Astrocyte (in vitro differentiated cells and primary cell): ENCODE results near the gene SYAP1. TPM values are rescaled to one million over a fixed set of nuclear protein-coding genes. Genes with fewer than 3 reads are reported as not detected.
"Not testable (repeated sequence)": the region's sequence is repeated elsewhere in the genome, so short reads cannot be mapped to it uniquely, and the experiment has no call there.

Experiments used
- DNase-seq: peaks from one replicate; pipeline ENCODE4 v3.0.0-alpha.2; 2010; ENCODE audit warnings: low read depth
- FAIRE-seq: peaks from 2 replicates; lab custom pipeline; 2011; peaks lifted over from hg19 to GRCh38; lab: Jason Lieb, UNC
- H2AFZ ChIP-seq: 2 replicates; pipeline ENCODE4 v1.6.0; 2012; ENCODE audit warnings: low read depth, low read length, inconsistent platforms
- H3K27ac ChIP-seq: 2 replicates; pipeline ENCODE4 v1.5.1; 2011; ENCODE audit warnings: low read depth, low read length, inconsistent platforms
- H3K27me3 ChIP-seq: 2 replicates; pipeline ENCODE4 v1.6.0; 2011; ENCODE audit warnings: low read length, inconsistent platforms; ENCODE audit not compliant: insufficient read depth
- H3K36me3 ChIP-seq: 2 replicates; pipeline ENCODE4 v1.5.1; 2011; ENCODE audit warnings: low read length, inconsistent platforms; ENCODE audit not compliant: insufficient read depth
- H3K4me1 ChIP-seq: 2 replicates; pipeline ENCODE4 v1.5.1; 2011; ENCODE audit warnings: low read length, inconsistent platforms; ENCODE audit not compliant: insufficient read depth
- H3K4me2 ChIP-seq: 2 replicates; pipeline ENCODE4 v1.6.0; 2012; ENCODE audit warnings: low read length, inconsistent platforms
- H3K4me3 ChIP-seq: 2 replicates; pipeline ENCODE4 v1.5.1; 2011; ENCODE audit warnings: low read depth, mild to moderate bottlenecking, low read length, inconsistent platforms; ENCODE audit not compliant: insufficient read depth
- H3K79me2 ChIP-seq: 2 replicates; pipeline ENCODE4 v1.6.0; 2012; ENCODE audit warnings: mild to moderate bottlenecking, low read length, inconsistent platforms; ENCODE audit not compliant: insufficient read depth
- H3K9ac ChIP-seq: 2 replicates; pipeline ENCODE4 v1.6.0; 2012; ENCODE audit warnings: mild to moderate bottlenecking, low read length, inconsistent platforms
- H3K9me3 ChIP-seq: 2 replicates; pipeline ENCODE4 v1.5.1; 2012; ENCODE audit warnings: low read depth, mild to moderate bottlenecking, low read length, inconsistent platforms; ENCODE audit not compliant: insufficient read depth
- H4K20me1 ChIP-seq: 2 replicates; pipeline ENCODE4 v1.6.0; 2012; ENCODE audit warnings: low read length, inconsistent platforms; ENCODE audit not compliant: insufficient read depth
- H3K27ac Mint-ChIP-seq: one replicate; pipeline ENCODE4 v1.8.0; 2021; ENCODE audit warnings: mild to moderate bottlenecking, mixed read lengths; ENCODE audit not compliant: unreplicated experiment
- H3K27me3 Mint-ChIP-seq: one replicate; pipeline ENCODE4 v1.8.0; 2021; ENCODE audit warnings: low read depth, mixed read lengths; ENCODE audit not compliant: unreplicated experiment
- H3K36me3 Mint-ChIP-seq: one replicate; pipeline ENCODE4 v1.8.0; 2021; ENCODE audit warnings: low read depth, mixed read lengths; ENCODE audit not compliant: unreplicated experiment
- H3K4me1 Mint-ChIP-seq: one replicate; pipeline ENCODE4 v1.8.0; 2021; ENCODE audit warnings: low read depth, mixed read lengths; ENCODE audit not compliant: unreplicated experiment
- H3K4me3 Mint-ChIP-seq: one replicate; pipeline ENCODE4 v1.8.0; 2021; ENCODE audit warnings: mild to moderate bottlenecking, moderate library complexity, mixed read lengths; ENCODE audit not compliant: unreplicated experiment
- H3K9me3 Mint-ChIP-seq: one replicate; pipeline ENCODE4 v1.8.0; 2021; ENCODE audit warnings: mild to moderate bottlenecking, mixed read lengths; ENCODE audit not compliant: unreplicated experiment
- EZH2 ChIP-seq: IDR thresholded peaks from 2 replicates; pipeline ENCODE4 v1.6.1; 2012; ENCODE audit warnings: mild to moderate bottlenecking, low read length, inconsistent platforms; ENCODE audit not compliant: insufficient read depth
- total RNA-seq: library from RNA; stranded (reverse); gene quantifications from 2 replicates; pipeline ENCODE4 v1.2.1, GENCODE V29; 2021
- TF ChIP-seq, protein P1 (sequence below): IDR thresholded peaks from 2 replicates; pipeline ENCODE4 v1.5.1; 2011; ENCODE audit warnings: low read depth, mild to moderate bottlenecking, inconsistent platforms, low read length, moderate library complexity; ENCODE audit not compliant: insufficient read depth

Gene SYAP1
- total RNA-seq, 1 donor from 2014 or later, result 35.5 TPM

- Mint-ChIP-seq H3K27me3 (no peaks in the 10 kb centered on the region), H3K4me3 (peak overlapping the region; percentile 92), H3K9me3 (no peaks in the 10 kb centered on the region), H3K36me3 (no peaks in the 10 kb centered on the region), H3K27ac (peak overlapping the region; percentile 99), H3K4me1 (peaks cover 3% of the 10 kb centered on the region)
- Histone ChIP-seq H3K79me2 (peaks cover 43% of the 10 kb centered on the region), H3K9me3 (no peaks in the 10 kb centered on the region), H3K27me3 (no peaks in the 10 kb centered on the region), H3K4me1 (no peaks in the 10 kb centered on the region), H3K9ac (peak overlapping the region; percentile 99), H3K27ac (peak overlapping the region; percentile 98), H3K36me3 (no peaks in the 10 kb centered on the region), H3K4me2 (peak overlapping the region; percentile 92), H3K4me3 (peak overlapping the region; percentile 84), H2AFZ (peak overlapping the region; percentile 57), H4K20me1 (peaks cover 22% of the 10 kb centered on the region)
- no peak for TF ChIP-seq EZH2
- TF ChIP-seq, protein P1, sequence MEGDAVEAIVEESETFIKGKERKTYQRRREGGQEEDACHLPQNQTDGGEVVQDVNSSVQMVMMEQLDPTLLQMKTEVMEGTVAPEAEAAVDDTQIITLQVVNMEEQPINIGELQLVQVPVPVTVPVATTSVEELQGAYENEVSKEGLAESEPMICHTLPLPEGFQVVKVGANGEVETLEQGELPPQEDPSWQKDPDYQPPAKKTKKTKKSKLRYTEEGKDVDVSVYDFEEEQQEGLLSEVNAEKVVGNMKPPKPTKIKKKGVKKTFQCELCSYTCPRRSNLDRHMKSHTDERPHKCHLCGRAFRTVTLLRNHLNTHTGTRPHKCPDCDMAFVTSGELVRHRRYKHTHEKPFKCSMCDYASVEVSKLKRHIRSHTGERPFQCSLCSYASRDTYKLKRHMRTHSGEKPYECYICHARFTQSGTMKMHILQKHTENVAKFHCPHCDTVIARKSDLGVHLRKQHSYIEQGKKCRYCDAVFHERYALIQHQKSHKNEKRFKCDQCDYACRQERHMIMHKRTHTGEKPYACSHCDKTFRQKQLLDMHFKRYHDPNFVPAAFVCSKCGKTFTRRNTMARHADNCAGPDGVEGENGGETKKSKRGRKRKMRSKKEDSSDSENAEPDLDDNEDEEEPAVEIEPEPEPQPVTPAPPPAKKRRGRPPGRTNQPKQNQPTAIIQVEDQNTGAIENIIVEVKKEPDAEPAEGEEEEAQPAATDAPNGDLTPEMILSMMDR, result no peak
- FAIRE-seq (no peak), DNase-seq (no peak)
These were observed 533 bp upstream of the SYAP1 start for GRCh38 chrX:16718824-16719333.

DNA sequence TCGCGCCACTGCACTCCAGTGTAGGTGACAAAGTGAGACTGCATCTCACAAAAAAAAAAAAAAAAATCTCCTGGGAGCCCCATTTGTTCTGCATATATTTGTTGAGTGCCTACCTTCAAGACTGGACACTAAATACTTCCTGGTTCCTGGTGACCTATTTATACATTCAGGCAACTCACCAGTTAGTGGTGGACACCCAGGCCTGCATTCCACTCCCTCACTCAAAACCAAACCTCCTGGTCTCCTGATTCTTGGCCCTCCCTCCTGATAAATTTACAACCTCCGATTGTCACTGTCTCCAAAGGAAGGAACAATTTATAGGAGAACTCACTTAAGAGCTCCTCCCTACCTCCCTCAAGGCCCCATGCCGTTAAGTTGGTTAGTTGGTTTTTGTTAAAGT lies 3.1 kb downstream of the SYAP1 start:
- DNase-seq, result no peak
- no peaks in the 10 kb centered on the region for H3K27me3 Mint-ChIP-seq

GRCh38 chrX:16725072-16725471 lies 5.7 kb downstream of the SYAP1 start:
- Histone ChIP-seq H3K36me3 (no peaks in the 10 kb centered on the region), H3K9ac (no peak overlapping the region), H3K9me3 (no peaks in the 10 kb centered on the region), H3K4me1 (no peaks in the 10 kb centered on the region), H3K4me3 (no peak overlapping the region), H3K27me3 (no peaks in the 10 kb centered on the region), H3K79me2 (peaks cover 80% of the 10 kb centered on the region), H3K4me2 (no peak overlapping the region), H2AFZ (no peak overlapping the region), H3K27ac (no peak overlapping the region), H4K20me1 (peaks cover 30% of the 10 kb centered on the region)
- no peak overlapping the region for H3K4me3 Mint-ChIP-seq
- H3K9me3 Mint-ChIP-seq, result no peaks in the 10 kb centered on the region
- H3K36me3 Mint-ChIP-seq, result no peaks in the 10 kb centered on the region
- no peak overlapping the region for H3K27ac Mint-ChIP-seq
- TF ChIP-seq, protein P1, result no peak
- TF ChIP-seq EZH2, result no peak
- peaks cover 5% of the 10 kb centered on the region for H3K4me1 Mint-ChIP-seq
- no peaks in the 10 kb centered on the region for H3K27me3 Mint-ChIP-seq
- FAIRE-seq (no peak), DNase-seq (no peak)

More for the DNA sequence above, 3.1 kb downstream of the SYAP1 start:
- H3K4me1 Mint-ChIP-seq, result peaks cover 5% of the 10 kb centered on the region
- Histone ChIP-seq H3K9ac (no peak overlapping the region), H3K4me1 (no peaks in the 10 kb centered on the region), H3K9me3 (no peaks in the 10 kb centered on the region), H3K79me2 (peaks cover 68% of the 10 kb centered on the region), H4K20me1 (peaks cover 31% of the 10 kb centered on the region), H3K36me3 (no peaks in the 10 kb centered on the region), H2AFZ (no peak overlapping the region), H3K27me3 (no peaks in the 10 kb centered on the region), H3K4me3 (no peak overlapping the region), H3K4me2 (no peak overlapping the region), H3K27ac (no peak overlapping the region)
- H3K27ac Mint-ChIP-seq, result no peak overlapping the region
- H3K4me3 Mint-ChIP-seq, result peak overlapping the region; percentile 54
- TF ChIP-seq, protein P1, result no peak
- no peak for TF ChIP-seq EZH2
- FAIRE-seq, result no peak
- H3K9me3 Mint-ChIP-seq, result no peaks in the 10 kb centered on the region
- no peaks in the 10 kb centered on the region for H3K36me3 Mint-ChIP-seq

DNA sequence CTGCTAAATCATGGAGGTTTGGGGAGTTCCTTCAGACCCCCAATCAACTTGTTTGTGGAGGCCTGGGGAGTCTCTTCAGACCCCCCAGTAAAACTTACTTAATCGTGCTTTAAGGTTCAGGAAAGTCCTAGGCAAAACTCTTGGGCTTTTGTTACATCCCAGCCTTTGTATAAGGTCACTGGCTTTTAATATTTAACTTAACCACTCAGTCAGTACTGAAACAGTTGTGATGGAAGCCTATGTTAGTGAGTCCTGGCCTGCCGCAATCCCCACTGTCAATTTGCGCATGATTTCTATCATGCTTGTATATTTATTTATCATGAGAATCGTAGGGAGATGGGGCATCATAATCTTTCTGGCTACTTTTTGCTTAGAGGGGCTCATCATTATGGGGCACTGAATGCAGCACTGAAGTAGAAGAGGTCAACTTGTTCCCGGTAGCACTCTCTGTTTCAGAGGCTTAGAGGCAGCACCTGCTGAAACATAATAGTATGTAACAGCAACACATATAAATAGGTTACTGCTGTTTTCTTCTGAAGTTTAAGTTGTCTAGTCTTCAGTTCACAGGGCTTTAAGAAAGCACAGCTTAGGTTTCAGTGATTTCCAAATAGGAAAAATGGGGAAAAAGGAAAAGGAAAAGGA lies 7.1 kb downstream of the SYAP1 start:
- Histone ChIP-seq H4K20me1 (peaks cover 21% of the 10 kb centered on the region), H3K79me2 (peaks cover 73% of the 10 kb centered on the region)
- not testable (repeated sequence) for H3K4me3 ChIP-seq, H3K27me3 Mint-ChIP-seq, DNase-seq, H3K4me3 Mint-ChIP-seq, H3K9me3 ChIP-seq, H3K9me3 Mint-ChIP-seq, H3K27me3 ChIP-seq, H3K36me3 Mint-ChIP-seq, H3K9ac ChIP-seq, H3K4me1 Mint-ChIP-seq, H3K4me2 ChIP-seq, H3K27ac Mint-ChIP-seq, H3K27ac ChIP-seq, H3K36me3 ChIP-seq, H2AFZ ChIP-seq, H3K4me1 ChIP-seq
- FAIRE-seq, result peak; percentile 5
